ENCODE measurements around the gene RAB7A. TPM values are rescaled to one million over a fixed set of nuclear protein-coding genes. Genes with fewer than 3 reads are reported as not detected.

The RAB7A gene
- total and polyA plus RNA-seq, 2 of the 8 experiments (the other 6 are each of a cell fraction or from before 2014, with no cell fraction given) = 179 to 195 TPM

DNA sequence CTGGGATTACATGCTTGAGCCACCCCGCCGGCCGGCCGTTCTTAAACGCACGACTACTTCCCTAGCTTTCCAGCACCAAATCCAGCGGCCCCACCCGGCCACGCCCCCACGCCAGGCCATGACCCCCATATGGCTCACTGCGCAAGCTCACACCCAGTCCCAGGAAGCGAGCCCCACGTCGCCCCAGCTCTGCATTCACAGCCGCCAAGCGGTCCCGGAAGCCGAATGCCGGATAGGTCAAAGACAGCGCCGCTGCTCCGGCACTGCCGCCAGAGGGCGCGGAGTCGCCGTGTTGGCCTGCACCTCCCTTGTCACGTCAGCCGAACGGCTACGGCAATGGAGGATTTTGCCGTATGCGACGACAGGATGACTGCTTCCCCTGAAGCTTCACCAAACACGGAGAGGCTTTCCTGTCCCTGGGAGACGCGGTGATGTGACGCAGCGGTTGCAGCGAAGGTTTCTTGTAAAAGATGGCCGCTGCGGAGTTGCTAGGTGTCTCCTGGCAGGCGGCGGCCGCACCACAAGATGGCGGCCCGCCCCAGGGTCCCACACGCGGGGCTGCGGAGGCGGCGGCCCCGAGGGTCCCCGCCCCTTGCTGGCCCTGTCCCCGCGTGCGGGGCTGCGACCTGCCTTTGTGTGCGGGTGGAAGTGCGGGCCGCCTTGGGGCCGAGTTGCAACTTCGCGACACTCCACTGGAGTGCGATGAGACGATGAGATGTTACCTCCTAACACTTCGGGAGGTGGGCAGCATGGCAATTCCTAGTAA is 45.2 kb upstream of the RAB7A start (continued):
- TF ChIP-seq SAP30 (IDR thresholded peaks at IDR 0.05; ENCODE audit: insufficient read depth, insufficient replicate concordance, low read length) (no peak), CTBP2 (IDR thresholded peaks at IDR 0.05; ENCODE audit: borderline replicate concordance, insufficient read depth, insufficient read length, low read length) (no peak), SIN3A (conservative IDR thresholded peaks at IDR 0.05 in 1 of 2, IDR thresholded peaks at IDR 0.05 in 1 of 2; ENCODE audit: low read depth in 1 of 2, low read length in 2 of 2) (peak; percentile 57 to 76; a peak in 3 of 4 replicates), ASH2L (IDR thresholded peaks at IDR 0.05; ENCODE audit: low read length) (peak; percentile 70), RBBP5 (IDR thresholded peaks at IDR 0.05; ENCODE audit: borderline replicate concordance, low read depth, low read length) (peak; percentile 84)
- TF ChIP-seq, protein P1, sequence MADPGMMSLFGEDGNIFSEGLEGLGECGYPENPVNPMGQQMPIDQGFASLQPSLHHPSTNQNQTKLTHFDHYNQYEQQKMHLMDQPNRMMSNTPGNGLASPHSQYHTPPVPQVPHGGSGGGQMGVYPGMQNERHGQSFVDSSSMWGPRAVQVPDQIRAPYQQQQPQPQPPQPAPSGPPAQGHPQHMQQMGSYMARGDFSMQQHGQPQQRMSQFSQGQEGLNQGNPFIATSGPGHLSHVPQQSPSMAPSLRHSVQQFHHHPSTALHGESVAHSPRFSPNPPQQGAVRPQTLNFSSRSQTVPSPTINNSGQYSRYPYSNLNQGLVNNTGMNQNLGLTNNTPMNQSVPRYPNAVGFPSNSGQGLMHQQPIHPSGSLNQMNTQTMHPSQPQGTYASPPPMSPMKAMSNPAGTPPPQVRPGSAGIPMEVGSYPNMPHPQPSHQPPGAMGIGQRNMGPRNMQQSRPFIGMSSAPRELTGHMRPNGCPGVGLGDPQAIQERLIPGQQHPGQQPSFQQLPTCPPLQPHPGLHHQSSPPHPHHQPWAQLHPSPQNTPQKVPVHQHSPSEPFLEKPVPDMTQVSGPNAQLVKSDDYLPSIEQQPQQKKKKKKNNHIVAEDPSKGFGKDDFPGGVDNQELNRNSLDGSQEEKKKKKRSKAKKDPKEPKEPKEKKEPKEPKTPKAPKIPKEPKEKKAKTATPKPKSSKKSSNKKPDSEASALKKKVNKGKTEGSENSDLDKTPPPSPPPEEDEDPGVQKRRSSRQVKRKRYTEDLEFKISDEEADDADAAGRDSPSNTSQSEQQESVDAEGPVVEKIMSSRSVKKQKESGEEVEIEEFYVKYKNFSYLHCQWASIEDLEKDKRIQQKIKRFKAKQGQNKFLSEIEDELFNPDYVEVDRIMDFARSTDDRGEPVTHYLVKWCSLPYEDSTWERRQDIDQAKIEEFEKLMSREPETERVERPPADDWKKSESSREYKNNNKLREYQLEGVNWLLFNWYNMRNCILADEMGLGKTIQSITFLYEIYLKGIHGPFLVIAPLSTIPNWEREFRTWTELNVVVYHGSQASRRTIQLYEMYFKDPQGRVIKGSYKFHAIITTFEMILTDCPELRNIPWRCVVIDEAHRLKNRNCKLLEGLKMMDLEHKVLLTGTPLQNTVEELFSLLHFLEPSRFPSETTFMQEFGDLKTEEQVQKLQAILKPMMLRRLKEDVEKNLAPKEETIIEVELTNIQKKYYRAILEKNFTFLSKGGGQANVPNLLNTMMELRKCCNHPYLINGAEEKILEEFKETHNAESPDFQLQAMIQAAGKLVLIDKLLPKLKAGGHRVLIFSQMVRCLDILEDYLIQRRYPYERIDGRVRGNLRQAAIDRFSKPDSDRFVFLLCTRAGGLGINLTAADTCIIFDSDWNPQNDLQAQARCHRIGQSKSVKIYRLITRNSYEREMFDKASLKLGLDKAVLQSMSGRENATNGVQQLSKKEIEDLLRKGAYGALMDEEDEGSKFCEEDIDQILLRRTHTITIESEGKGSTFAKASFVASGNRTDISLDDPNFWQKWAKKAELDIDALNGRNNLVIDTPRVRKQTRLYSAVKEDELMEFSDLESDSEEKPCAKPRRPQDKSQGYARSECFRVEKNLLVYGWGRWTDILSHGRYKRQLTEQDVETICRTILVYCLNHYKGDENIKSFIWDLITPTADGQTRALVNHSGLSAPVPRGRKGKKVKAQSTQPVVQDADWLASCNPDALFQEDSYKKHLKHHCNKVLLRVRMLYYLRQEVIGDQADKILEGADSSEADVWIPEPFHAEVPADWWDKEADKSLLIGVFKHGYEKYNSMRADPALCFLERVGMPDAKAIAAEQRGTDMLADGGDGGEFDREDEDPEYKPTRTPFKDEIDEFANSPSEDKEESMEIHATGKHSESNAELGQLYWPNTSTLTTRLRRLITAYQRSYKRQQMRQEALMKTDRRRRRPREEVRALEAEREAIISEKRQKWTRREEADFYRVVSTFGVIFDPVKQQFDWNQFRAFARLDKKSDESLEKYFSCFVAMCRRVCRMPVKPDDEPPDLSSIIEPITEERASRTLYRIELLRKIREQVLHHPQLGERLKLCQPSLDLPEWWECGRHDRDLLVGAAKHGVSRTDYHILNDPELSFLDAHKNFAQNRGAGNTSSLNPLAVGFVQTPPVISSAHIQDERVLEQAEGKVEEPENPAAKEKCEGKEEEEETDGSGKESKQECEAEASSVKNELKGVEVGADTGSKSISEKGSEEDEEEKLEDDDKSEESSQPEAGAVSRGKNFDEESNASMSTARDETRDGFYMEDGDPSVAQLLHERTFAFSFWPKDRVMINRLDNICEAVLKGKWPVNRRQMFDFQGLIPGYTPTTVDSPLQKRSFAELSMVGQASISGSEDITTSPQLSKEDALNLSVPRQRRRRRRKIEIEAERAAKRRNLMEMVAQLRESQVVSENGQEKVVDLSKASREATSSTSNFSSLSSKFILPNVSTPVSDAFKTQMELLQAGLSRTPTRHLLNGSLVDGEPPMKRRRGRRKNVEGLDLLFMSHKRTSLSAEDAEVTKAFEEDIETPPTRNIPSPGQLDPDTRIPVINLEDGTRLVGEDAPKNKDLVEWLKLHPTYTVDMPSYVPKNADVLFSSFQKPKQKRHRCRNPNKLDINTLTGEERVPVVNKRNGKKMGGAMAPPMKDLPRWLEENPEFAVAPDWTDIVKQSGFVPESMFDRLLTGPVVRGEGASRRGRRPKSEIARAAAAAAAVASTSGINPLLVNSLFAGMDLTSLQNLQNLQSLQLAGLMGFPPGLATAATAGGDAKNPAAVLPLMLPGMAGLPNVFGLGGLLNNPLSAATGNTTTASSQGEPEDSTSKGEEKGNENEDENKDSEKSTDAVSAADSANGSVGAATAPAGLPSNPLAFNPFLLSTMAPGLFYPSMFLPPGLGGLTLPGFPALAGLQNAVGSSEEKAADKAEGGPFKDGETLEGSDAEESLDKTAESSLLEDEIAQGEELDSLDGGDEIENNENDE (IDR thresholded peaks at IDR 0.05; ENCODE audit: insufficient replicate concordance, low read length) = no peak

All from H1 (cell line).